Measurements from ENCODE around the gene SRPX2.

Gene SRPX2

DNA sequence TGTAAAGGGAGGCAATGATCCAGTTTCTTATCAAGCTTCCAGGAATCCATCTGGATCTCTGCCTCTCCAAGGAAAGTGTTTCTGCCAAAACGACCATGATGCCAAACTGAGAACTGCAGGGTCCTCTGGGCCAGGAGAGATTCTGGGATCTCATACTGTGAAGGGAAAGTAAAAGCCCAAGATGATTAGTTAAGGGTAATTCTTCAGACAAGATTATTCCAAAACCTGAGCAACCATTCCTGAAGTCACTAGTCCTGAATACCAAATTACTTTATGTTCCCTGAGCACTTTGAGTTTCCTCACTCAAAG, 42.0 kb downstream of the SRPX2 start:
- H3K9me3 ChIP-seq, result no peaks in the 10 kb centered on the region

GRCh38 chrX:100687128-100687527, 43.1 kb downstream of the SRPX2 start:
- peaks cover 0 to 7% (median 0%) of the 10 kb centered on the region in 3 donors for H3K36me3 ChIP-seq
- no peak for TF ChIP-seq CTCF (IDR thresholded peaks at IDR 0.05)
- no peak for DNase-seq
- H3K27ac ChIP-seq, result no peak overlapping the region
- no peaks in the 10 kb centered on the region for H3K4me1 ChIP-seq
- no peaks in the 10 kb centered on the region for H3K27me3 ChIP-seq
- intact Hi-C loops (cut with DNase I; ENCODE audit: low total_unique reads), result loop anchor here (2.0 kb wide), 1 partner anchor 80 kb away; no protein-coding TSS in a partner anchor
- H3K4me3 ChIP-seq, result no peak overlapping the region
- H3K9me3 ChIP-seq, result no peaks in the 10 kb centered on the region

More for the DNA sequence above, 42.0 kb downstream of the SRPX2 start:
- TF ChIP-seq CTCF (IDR thresholded peaks at IDR 0.05), result no peak
- no peak for DNase-seq
- H3K27ac ChIP-seq, result no peak overlapping the region
- H3K4me1 ChIP-seq, result peaks cover 0 to under 1% (median 0%) of the 10 kb centered on the region in 4 donors
- H3K4me3 ChIP-seq, result no peak overlapping the region
- peaks cover 0 to 7% (median 0%) of the 10 kb centered on the region in 3 donors for H3K36me3 ChIP-seq
- H3K27me3 ChIP-seq, result no peaks in the 10 kb centered on the region
- intact Hi-C loops (cut with DNase I; ENCODE audit: low total_unique reads), result loop anchor here (2.0 kb wide), 1 partner anchor 81 kb away; no protein-coding TSS in a partner anchor

DNA sequence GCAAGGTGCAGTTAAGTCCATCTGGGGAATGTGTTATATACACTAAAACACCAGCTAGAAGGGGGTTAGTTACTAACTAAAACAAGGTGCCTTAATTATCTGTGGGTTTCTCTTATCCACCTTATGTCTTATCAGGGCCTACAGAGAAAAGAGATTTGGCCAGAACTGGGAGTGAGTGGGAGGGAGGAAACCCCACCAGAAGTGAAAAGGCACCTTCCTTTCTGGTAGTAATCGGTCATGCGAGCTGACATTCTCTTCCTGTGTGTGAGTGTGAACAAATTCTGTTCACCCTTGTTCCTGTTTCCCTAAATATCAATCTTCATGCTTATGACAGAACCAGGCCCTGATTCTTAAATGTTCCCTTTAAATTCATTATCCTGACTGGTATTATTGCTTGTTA, 43.5 kb downstream of the SRPX2 start:
- no peak overlapping the region for H3K27ac ChIP-seq
- intact Hi-C loops (cut with DNase I; ENCODE audit: low total_unique reads), result loop anchor here (2.0 kb wide), 1 partner anchor 79 kb away; no protein-coding TSS in a partner anchor
- H3K9me3 ChIP-seq, result no peaks in the 10 kb centered on the region
- H3K4me1 ChIP-seq, result no peaks in the 10 kb centered on the region
- no peak for TF ChIP-seq CTCF (IDR thresholded peaks at IDR 0.05)
- H3K27me3 ChIP-seq, result no peaks in the 10 kb centered on the region
- peaks cover 0 to 7% (median 0%) of the 10 kb centered on the region in 3 donors for H3K36me3 ChIP-seq
- DNase-seq, result no peak
- H3K4me3 ChIP-seq, result no peak overlapping the region

DNA sequence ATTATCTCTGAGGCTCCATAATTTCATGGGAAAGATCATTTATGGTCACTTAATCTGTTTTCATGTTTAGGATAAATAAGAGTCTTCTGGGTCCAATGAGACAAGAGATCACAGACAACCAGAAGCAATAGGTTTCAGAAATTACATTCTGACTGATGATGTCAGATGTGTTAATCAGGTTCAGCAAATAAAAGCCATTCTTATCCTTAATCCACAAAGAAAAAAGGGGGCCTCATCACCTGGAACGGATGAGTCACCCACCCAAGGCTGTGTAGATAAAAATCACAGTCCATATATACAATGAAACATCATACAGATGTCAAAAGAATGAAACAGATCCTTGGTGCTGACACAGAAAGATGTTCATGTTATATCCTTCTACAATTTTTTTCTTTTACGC, 51.3 kb downstream of the SRPX2 start:
- no peaks in the 10 kb centered on the region for H3K4me1 ChIP-seq
- H3K4me3 ChIP-seq, result no peak overlapping the region
- TF ChIP-seq CTCF (IDR thresholded peaks at IDR 0.05), result no peak
- H3K9me3 ChIP-seq, result no peaks in the 10 kb centered on the region
- H3K36me3 ChIP-seq, result no peaks in the 10 kb centered on the region
- no peaks in the 10 kb centered on the region for H3K27me3 ChIP-seq
- intact Hi-C loops (cut with DNase I; ENCODE audit: low total_unique reads), result no loop called here
- DNase-seq, result no peak
- H3K27ac ChIP-seq, result no peak overlapping the region

DNA sequence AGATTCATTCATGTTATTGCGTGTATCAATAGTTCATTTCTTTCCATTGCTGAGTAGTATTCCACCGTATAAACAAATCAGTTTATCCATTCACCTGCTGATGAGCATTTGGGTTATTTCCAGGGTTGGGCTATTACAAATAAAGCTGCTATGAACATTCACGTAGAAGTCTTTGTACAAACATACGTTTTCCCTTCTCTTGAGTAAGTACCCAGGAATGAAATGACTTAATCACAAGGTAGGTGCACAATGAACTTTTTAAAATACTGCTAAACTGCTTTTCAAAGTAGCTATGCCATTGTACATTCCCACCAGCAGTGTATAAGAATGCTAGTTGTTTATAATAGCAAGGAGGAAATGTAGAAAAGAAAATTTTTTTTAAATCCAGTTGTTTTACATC, 52.0 kb downstream of the SRPX2 start:
- H3K27ac ChIP-seq, result no peak overlapping the region
- DNase-seq, result no peak
- H3K4me1 ChIP-seq, result no peaks in the 10 kb centered on the region
- no peak overlapping the region for H3K4me3 ChIP-seq
- no peaks in the 10 kb centered on the region for H3K27me3 ChIP-seq
- H3K36me3 ChIP-seq, result no peaks in the 10 kb centered on the region
- TF ChIP-seq CTCF (IDR thresholded peaks at IDR 0.05), result no peak
- no peaks in the 10 kb centered on the region for H3K9me3 ChIP-seq
- intact Hi-C loops (cut with DNase I; ENCODE audit: low total_unique reads), result no loop called here

All from tibial artery (tissue), 4 donors.